H1 (cell line): ENCODE results near the gene SLC7A9. TPM values are rescaled to one million over a fixed set of nuclear protein-coding genes. Genes with fewer than 3 reads are reported as not detected.

ENCODE experiments used
- CTCF ChIA-PET: fragments of 300-600 bp; sonication (Branson Sonifier 250); formaldehyde crosslinking; loops from one replicate; lab custom pipeline; 2021; ENCODE audit not compliant: partially characterized antibody; lab: Charles Lee
- POLR2A ChIA-PET: fragments of 300-600 bp; sonication (Branson Sonifier 250); formaldehyde crosslinking; loops from one replicate; lab custom pipeline; 2021; ENCODE audit warnings: inconsistent platforms; ENCODE audit not compliant: partially characterized antibody; lab: Charles Lee
- DNase-seq, 2 experiments: peaks; one replicate each; pipeline versions ENCODE4 v3.0.0 to v3.0.0-alpha.2; 2010 to 2022; ENCODE audit warnings: low spot score in 2 of 2, low read depth in 1 of 2, mixed read lengths in 1 of 2
- FAIRE-seq: peaks from 2 replicates; lab custom pipeline; 2011; peaks lifted over from hg19 to GRCh38; lab: Jason Lieb, UNC
- H2AFZ ChIP-seq: 2 replicates; pipeline ENCODE4 v1.8.1; 2012; ENCODE audit warnings: low read length, inconsistent platforms
- H2AK5ac ChIP-seq: 2 replicates; pipeline ENCODE4 v1.6.1; 2013; ENCODE audit warnings: low read depth, low read length
- H2BK120ac ChIP-seq: replicated peaks from 2 replicates; pipeline ENCODE3; 2013; ENCODE audit warnings: low read depth, low read length, inconsistent platforms
- H2BK12ac ChIP-seq: 2 replicates; pipeline ENCODE4 v1.6.1; 2013; ENCODE audit warnings: low read depth, low read length
- H2BK15ac ChIP-seq: 2 replicates; pipeline ENCODE4 v1.6.1; 2013; ENCODE audit warnings: low read length
- H2BK20ac ChIP-seq: 2 replicates; pipeline ENCODE4 v1.6.1; 2013; ENCODE audit warnings: low read length
- H2BK5ac ChIP-seq: 2 replicates; pipeline ENCODE4 v1.6.1; 2013; ENCODE audit warnings: low read depth, low read length
- H3K14ac ChIP-seq: 2 replicates; pipeline ENCODE4 v1.6.1; 2013; ENCODE audit warnings: inconsistent platforms; ENCODE audit not compliant: insufficient read length
- H3K18ac ChIP-seq: 2 replicates; pipeline ENCODE4 v1.6.1; 2013; ENCODE audit warnings: low read length; ENCODE audit errors: extremely low read depth
- H3K23ac ChIP-seq: 2 replicates; pipeline ENCODE4 v1.6.1; 2013; ENCODE audit warnings: inconsistent platforms; ENCODE audit not compliant: insufficient read length
- H3K23me2 ChIP-seq: 2 replicates; pipeline ENCODE4 v1.6.1; 2013; ENCODE audit warnings: low read depth, low read length
- H3K27ac ChIP-seq: 2 replicates; pipeline ENCODE4 v1.6.1; 2011; ENCODE audit warnings: low read depth, low read length, inconsistent platforms
- H3K27me3 ChIP-seq, 4 experiments: replicated peaks in 1 of 4; 1 replicate in 1 of 4; 2 replicates in 3 of 4; pipeline versions ENCODE4 v1.6.1 to v1.8.1; 2011 to 2013; ENCODE audit warnings: low read length in 3 of 4, mild to moderate bottlenecking in 3 of 4, inconsistent platforms in 2 of 4, mixed read lengths in 2 of 4, moderate library complexity in 1 of 4; ENCODE audit not compliant: control insufficient read depth in 3 of 4, insufficient read depth in 3 of 4; ENCODE audit errors: extremely low read depth in 1 of 4
- H3K36me3 ChIP-seq, 4 experiments: 2 replicates each; pipeline versions ENCODE4 v1.6.1 to v1.8.1; 2011 to 2013; ENCODE audit warnings: mild to moderate bottlenecking in 4 of 4, low read length in 3 of 4, moderate library complexity in 2 of 4, control low read depth in 1 of 4, inconsistent platforms in 1 of 4; ENCODE audit not compliant: insufficient read depth in 4 of 4, control insufficient read depth in 2 of 4
- H3K4ac ChIP-seq: replicated peaks from 2 replicates; pipeline ENCODE3; 2013; ENCODE audit warnings: low read length, low read depth, mixed read lengths, inconsistent platforms; ENCODE audit not compliant: insufficient read length
- H3K4me1 ChIP-seq, 4 experiments: replicated peaks in 1 of 4; 1 replicate in 1 of 4; 2 replicates in 3 of 4; pipeline versions ENCODE4 v1.6.1 to v1.8.1; 2011 to 2013; ENCODE audit warnings: low read length in 3 of 4, inconsistent platforms in 2 of 4, mixed read lengths in 1 of 4; ENCODE audit not compliant: insufficient read depth in 4 of 4, control insufficient read depth in 3 of 4
- H3K4me2 ChIP-seq, 2 experiments: 2 replicates each; pipeline versions ENCODE4 v1.6.1 to v1.8.1; 2011 to 2013; ENCODE audit warnings: low read depth in 2 of 2, low read length in 2 of 2, control low read depth in 1 of 2, inconsistent platforms in 1 of 2, mild to moderate bottlenecking in 1 of 2; ENCODE audit not compliant: insufficient read depth in 1 of 2
- H3K4me3 ChIP-seq, 4 experiments: fragments of 200-600, 300-600 bp in 1 of 4; sonication (generic), shearing (Covaris generic), sonication (Bioruptor Twin) in 1 of 4; 2 replicates each; pipeline versions ENCODE4 v1.5.1 to v1.8.1; 2011 to 2016; ENCODE audit warnings: low read length in 4 of 4, low read depth in 3 of 4, control low read depth in 2 of 4, inconsistent platforms in 2 of 4, mild to moderate bottlenecking in 2 of 4, mixed read lengths in 1 of 4, moderate library complexity in 1 of 4; ENCODE audit not compliant: insufficient read depth in 2 of 4; ENCODE audit errors: extremely low read depth in 1 of 4
- H3K56ac ChIP-seq: replicated peaks from 2 replicates; pipeline ENCODE3; 2013; ENCODE audit warnings: low read depth, mild to moderate bottlenecking, mixed read lengths, low read length, inconsistent platforms; ENCODE audit not compliant: insufficient read length
- H3K79me1 ChIP-seq: 2 replicates; pipeline ENCODE4 v1.6.1; 2013; ENCODE audit warnings: low read depth, low read length, control low read depth
- H3K79me2 ChIP-seq, 2 experiments: 2 replicates each; pipeline versions ENCODE4 v1.6.1 to v1.8.1; 2012 to 2013; ENCODE audit warnings: low read length in 2 of 2, mild to moderate bottlenecking in 2 of 2, inconsistent platforms in 1 of 2; ENCODE audit not compliant: insufficient read depth in 2 of 2, control insufficient read depth in 1 of 2
- H3K9ac ChIP-seq, 4 experiments: replicated peaks in 1 of 4; 1 replicate in 1 of 4; 2 replicates in 3 of 4; pipeline versions ENCODE4 v1.6.1 to v1.8.1; 2011 to 2013; ENCODE audit warnings: low read depth in 3 of 4, low read length in 3 of 4, control low read depth in 2 of 4, mild to moderate bottlenecking in 2 of 4, moderate library complexity in 2 of 4, inconsistent platforms in 1 of 4; ENCODE audit errors: extremely low read depth in 1 of 4
- H3K9me3 ChIP-seq, 2 experiments: 2 replicates each; pipeline versions ENCODE4 v1.6.1 to v1.8.1; 2012 to 2013; ENCODE audit warnings: mild to moderate bottlenecking in 2 of 2, moderate library complexity in 2 of 2, control low read depth in 1 of 2, inconsistent platforms in 1 of 2, low read depth in 1 of 2, low read length in 1 of 2, mixed read lengths in 1 of 2; ENCODE audit not compliant: insufficient read depth in 2 of 2
- H4K20me1 ChIP-seq, 2 experiments: replicated peaks in 1 of 2; 2 replicates each; pipeline versions ENCODE3 to v1.8.1; 2011 to 2013; ENCODE audit warnings: inconsistent platforms in 2 of 2, low read length in 2 of 2, mild to moderate bottlenecking in 1 of 2; ENCODE audit not compliant: insufficient read depth in 2 of 2, control insufficient read depth in 1 of 2
- H4K5ac ChIP-seq: 2 replicates; pipeline ENCODE4 v1.6.1; 2013; ENCODE audit warnings: low read length, low read depth, mixed read lengths, inconsistent platforms; ENCODE audit not compliant: insufficient read length
- H4K8ac ChIP-seq: 2 replicates; pipeline ENCODE4 v1.8.0; 2013; ENCODE audit warnings: mild to moderate bottlenecking, moderate library complexity, low read length, inconsistent platforms; ENCODE audit not compliant: insufficient read depth; ENCODE audit errors: extremely low read depth
- H4K91ac ChIP-seq: replicated peaks from 2 replicates; pipeline ENCODE3; 2013; ENCODE audit warnings: low read length, mixed read lengths, inconsistent platforms; ENCODE audit not compliant: insufficient read length
- ATF3 ChIP-seq: IDR thresholded peaks from 2 replicates; pipeline ENCODE4 v1.6.1; 2011; ENCODE audit warnings: low read depth, mild to moderate bottlenecking, low read length; ENCODE audit not compliant: insufficient read depth
- E2F6 ChIP-seq: IDR thresholded peaks from 2 replicates; pipeline ENCODE4 v1.6.1; 2012; ENCODE audit warnings: inconsistent platforms
- FOSL1 ChIP-seq: IDR thresholded peaks from 2 replicates; pipeline ENCODE4 v1.6.1; 2011; ENCODE audit warnings: mild to moderate bottlenecking, low read depth, low read length, moderate library complexity; ENCODE audit not compliant: insufficient read depth
- HDAC2 ChIP-seq, 2 experiments: fragments of 300-600 bp in 1 of 2; sonication (generic) in 1 of 2; IDR thresholded peaks; 2 replicates each; pipeline ENCODE4 v1.6.1; 2011 to 2012; ENCODE audit warnings: low read depth in 2 of 2, low read length in 2 of 2, mild to moderate bottlenecking in 2 of 2, moderate library complexity in 2 of 2, borderline replicate concordance in 1 of 2, inconsistent platforms in 1 of 2
- JUND ChIP-seq: IDR thresholded peaks from 2 replicates; pipeline ENCODE4 v1.6.1; 2011; ENCODE audit warnings: mild to moderate bottlenecking, improper control_type of control experiment, low read length
- MAFK ChIP-seq: IDR thresholded peaks from 2 replicates; pipeline ENCODE4 v1.6.1; 2012; ENCODE audit warnings: low read depth, mild to moderate bottlenecking, improper control_type of control experiment, low read length
- MAX ChIP-seq: IDR thresholded peaks from 2 replicates; pipeline ENCODE4 v1.6.1; 2012; ENCODE audit warnings: inconsistent platforms
- NRF1 ChIP-seq: IDR thresholded peaks from 2 replicates; pipeline ENCODE4 v1.6.1; 2011; ENCODE audit warnings: mild to moderate bottlenecking, low read depth, low read length, improper control_type of control experiment
- POU5F1 ChIP-seq: IDR thresholded peaks from 2 replicates; pipeline ENCODE4 v1.6.1; 2011; ENCODE audit warnings: low read depth, mild to moderate bottlenecking, low read length, moderate library complexity
- SIN3A ChIP-seq, 2 experiments: IDR thresholded peaks in 1 of 2; conservative IDR thresholded peaks in 1 of 2; 2 replicates each; pipeline ENCODE4 v1.6.1; 2011 to 2012; ENCODE audit warnings: low read length in 2 of 2, improper control_type of control experiment in 1 of 2, low read depth in 1 of 2, mild to moderate bottlenecking in 1 of 2
- TAF7 ChIP-seq: optimal IDR thresholded peaks from 2 replicates; pipeline ENCODE3; 2011; ENCODE audit warnings: low read depth, mild to moderate bottlenecking, inconsistent platforms, low read length, moderate library complexity, borderline replicate concordance
- WGBS, 2 experiments: shearing (Covaris generic) in 1 of 2; methylation state at CpG; one replicate each; pipeline versions ENCODE4 v1.1.6 to v1.1.7; 2013 to 2015; ENCODE audit warnings: low lambda C conversion rate in 2 of 2, mixed read lengths in 2 of 2, inconsistent platforms in 1 of 2, low coverage in 1 of 2, missing lambda C conversion rate in 1 of 2; ENCODE audit not compliant: insufficient replicate concordance in 2 of 2, insufficient coverage in 1 of 2, insufficient read length in 1 of 2; ENCODE audit errors: extremely low coverage in 1 of 2, missing lambda C conversion rate in 1 of 2; 5-methylcytosine and 5-hydroxymethylcytosine counted together
- polyA plus RNA-seq, 7 experiments: library from polyadenylated mRNA; depleted of rRNA in 3 of 7; stranded (reverse) in 5 of 7; unstranded in 2 of 7; fragments of >200 nt in 5 of 7; fragments of 200-250 nt in 2 of 7; gene quantifications; 1 replicate in 5 of 7; 2 replicates in 1 of 7; 4 replicates in 1 of 7; pipeline versions ENCODE4 v1.2.1 to v1.2.3, GENCODE V29; 2011 to 2013; ENCODE audit warnings: missing spikeins in 2 of 7, mixed read lengths in 2 of 7
- total RNA-seq: library from RNA; stranded (reverse); fragmentation: NEBNext Ultra II Directional; extraction: Animal tissue kit (Norgen Biotek cat#: 25700); gene quantifications from 2 replicates; pipeline ENCODE4 v1.2.1, GENCODE V29; 2021

SLC7A9 gene
- total and polyA plus RNA-seq, 2 of the 8 experiments (the other 6 are each of a cell fraction or from before 2014, with no cell fraction given): 0.15 TPM; not detected in 1

- Histone ChIP-seq H3K79me1 (no peaks in the 10 kb centered on the region), H3K18ac (no peak overlapping the region), H4K8ac (no peak overlapping the region), H3K56ac (no peak overlapping the region), H3K23me2 (no peaks in the 10 kb centered on the region), H3K79me2 (no peaks in the 10 kb centered on the region), H3K27ac (no peak overlapping the region), H2BK20ac (no peak overlapping the region), H2BK120ac (no peak overlapping the region), H2AK5ac (no peak overlapping the region), H3K4me2 (no peak overlapping the region), H3K4me1 (no peaks in the 10 kb centered on the region), H3K9ac (no peak overlapping the region), H3K4me3 (no peak overlapping the region), H3K4ac (no peak overlapping the region), H4K20me1 (no peaks in the 10 kb centered on the region), H3K9me3 (0 out of 4 replicates have a peak, but pooled peaks cover 0 to 3% of the 10 kb centered on the region in 2 experiments), H3K36me3 (peaks cover 0 to 4% (median 0%) of the 10 kb centered on the region in 4 experiments; a peak in 1 of 8 replicates), H4K5ac (no peak overlapping the region), H3K14ac (no peak overlapping the region), H2BK12ac (no peak overlapping the region), H2BK15ac (no peak overlapping the region), H3K23ac (no peak overlapping the region), H4K91ac (no peak overlapping the region), H3K27me3 (no peaks in the 10 kb centered on the region), H2BK5ac (no peak overlapping the region), H2AFZ (no peak overlapping the region)
- FAIRE-seq (no peak), DNase-seq (no peak)
- CTCF ChIA-PET: no interaction called here
- WGBS, 2 experiments: 92% methylated on average over 7 of the region's 7 CpGs; no CpG with 5 or more reads in 1 of the 2 experiments
- POLR2A ChIA-PET: no interaction called here
- no peak for TF ChIP-seq JUND
- TF ChIP-seq E2F6: no peak
- TF ChIP-seq ATF3: no peak
- no peak for TF ChIP-seq HDAC2 (IDR thresholded peaks at IDR 0.05; ENCODE audit: borderline replicate concordance in 1 of 2, low read depth in 2 of 2, low read length in 2 of 2)
- no peak for TF ChIP-seq SIN3A (conservative IDR thresholded peaks at IDR 0.05 in 1 of 2, IDR thresholded peaks at IDR 0.05 in 1 of 2; ENCODE audit: low read depth in 1 of 2, low read length in 2 of 2)
- no peak for TF ChIP-seq FOSL1
- TF ChIP-seq MAX: no peak
- TF ChIP-seq NRF1: no peak
- TF ChIP-seq POU5F1: no peak
- TF ChIP-seq MAFK: no peak
- TF ChIP-seq TAF7: no peak
Measured at GRCh38 chr19:32908641-32909190, 39.1 kb upstream of the SLC7A9 start.
